Thoracic aorta (tissue), 2 donors: Measurements from ENCODE around the gene EI24. TPM values are rescaled to one million over a fixed set of nuclear protein-coding genes. Genes with fewer than 3 reads are reported as not detected.
"Not testable (repeated sequence)": the region's sequence is repeated elsewhere in the genome, so short reads cannot be mapped to it uniquely, and the experiment has no call there.

Experiments
- ATAC-seq: fragments of 150-250 bp; one replicate; pipeline ENCODE4 v1.8.0; 2017; ENCODE audit warnings: low read depth; ENCODE audit not compliant: insufficient number of reproducible peaks, low FRiP score
- DNase-seq: peaks from one replicate; pipeline ENCODE4 v3.0.0-alpha.2; 2020; ENCODE audit warnings: low spot score
- H3K27ac ChIP-seq, 2 donors: fragments of 200-600 bp; sonication (generic); 1 replicate in 1 of 2; 2 replicates in 1 of 2; pipeline ENCODE4 v1.5.1; 2016; ENCODE audit warnings: mild to moderate bottlenecking in 2 of 2, moderate library complexity in 2 of 2
- H3K27me3 ChIP-seq: fragments of 200-600 bp; sonication (generic); replicated peaks from 2 replicates; pipeline ENCODE4 v1.6.0; 2016; ENCODE audit warnings: mild to moderate bottlenecking; ENCODE audit not compliant: insufficient read depth
- H3K36me3 ChIP-seq: fragments of 200-600 bp; sonication (generic); one replicate; pipeline ENCODE4 v1.5.1; 2016
- H3K4me1 ChIP-seq, 2 donors: fragments of 200-600 bp; sonication (generic); 1 replicate in 1 of 2; 2 replicates in 1 of 2; pipeline versions ENCODE4 v1.5.1 to v1.6.0; 2016; ENCODE audit warnings: low read depth in 2 of 2, mild to moderate bottlenecking in 1 of 2; ENCODE audit not compliant: control insufficient read depth in 1 of 2
- H3K4me3 ChIP-seq: fragments of 200-600 bp; sonication (generic); 2 replicates; pipeline ENCODE4 v1.5.1; 2016; ENCODE audit warnings: mild to moderate bottlenecking
- H3K9me3 ChIP-seq: fragments of 200-600 bp; sonication (generic); 2 replicates; pipeline ENCODE4 v1.5.1; 2016
- total RNA-seq, 2 donors: library from RNA; depleted of rRNA; stranded (reverse); fragments of >200 nt; gene quantifications; one replicate each; pipeline versions ENCODE4 v1.1.0 to v1.2.3, GENCODE V29; 2016
- TF ChIP-seq, protein P1 (sequence below): fragments of 200-600 bp; sonication (generic); IDR thresholded peaks from one replicate; pipeline ENCODE4 v1.5.1; 2019; ENCODE audit warnings: antibody characterized with exemption

EI24 gene
- total RNA-seq, 2 donors from 2014 or later = 68.4 to 70.0 TPM

DNA sequence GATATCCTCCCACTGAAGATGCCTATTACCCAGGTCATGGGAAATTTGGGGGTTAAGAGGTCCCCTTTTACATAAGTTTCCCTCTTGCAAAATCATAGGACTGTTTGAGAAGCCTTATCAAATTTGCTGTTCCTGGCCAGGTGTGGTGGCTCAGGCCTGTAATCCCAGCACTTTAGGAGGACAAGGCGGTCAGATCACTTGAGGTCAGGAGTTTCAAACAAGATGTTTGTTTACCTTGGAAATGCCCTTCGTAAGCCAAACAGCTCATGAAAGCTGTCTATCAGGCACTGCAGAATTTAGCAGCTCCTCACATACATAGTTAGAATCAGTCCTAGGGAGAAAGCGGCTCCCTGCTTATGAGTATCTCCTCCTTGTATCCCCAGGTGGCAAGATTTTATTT lies 4.9 kb upstream of the EI24 start:
- ATAC-seq = no peak

DNA sequence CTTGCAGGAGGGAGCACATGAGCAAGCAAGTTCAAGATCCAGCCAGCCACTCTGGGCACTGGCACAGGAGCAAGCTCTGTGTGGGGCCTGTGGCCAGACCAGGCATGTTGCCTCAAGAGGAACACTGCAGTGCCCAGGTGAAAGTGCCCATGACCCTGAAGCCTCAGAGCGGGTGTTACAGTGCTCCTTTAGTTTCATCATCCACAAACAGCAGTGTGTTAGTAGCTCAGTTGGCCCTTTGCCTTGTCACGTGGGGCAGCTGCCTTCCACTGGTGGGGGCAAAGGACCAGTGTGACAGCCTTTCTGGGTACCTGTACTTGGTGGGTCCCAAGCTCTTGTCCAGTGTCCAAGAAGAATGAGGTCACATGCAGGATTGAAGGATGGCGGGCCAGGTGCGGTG lies 3.0 kb upstream of the EI24 start:
- ATAC-seq (no peak), DNase-seq (no peak)
- TF ChIP-seq, protein P1, sequence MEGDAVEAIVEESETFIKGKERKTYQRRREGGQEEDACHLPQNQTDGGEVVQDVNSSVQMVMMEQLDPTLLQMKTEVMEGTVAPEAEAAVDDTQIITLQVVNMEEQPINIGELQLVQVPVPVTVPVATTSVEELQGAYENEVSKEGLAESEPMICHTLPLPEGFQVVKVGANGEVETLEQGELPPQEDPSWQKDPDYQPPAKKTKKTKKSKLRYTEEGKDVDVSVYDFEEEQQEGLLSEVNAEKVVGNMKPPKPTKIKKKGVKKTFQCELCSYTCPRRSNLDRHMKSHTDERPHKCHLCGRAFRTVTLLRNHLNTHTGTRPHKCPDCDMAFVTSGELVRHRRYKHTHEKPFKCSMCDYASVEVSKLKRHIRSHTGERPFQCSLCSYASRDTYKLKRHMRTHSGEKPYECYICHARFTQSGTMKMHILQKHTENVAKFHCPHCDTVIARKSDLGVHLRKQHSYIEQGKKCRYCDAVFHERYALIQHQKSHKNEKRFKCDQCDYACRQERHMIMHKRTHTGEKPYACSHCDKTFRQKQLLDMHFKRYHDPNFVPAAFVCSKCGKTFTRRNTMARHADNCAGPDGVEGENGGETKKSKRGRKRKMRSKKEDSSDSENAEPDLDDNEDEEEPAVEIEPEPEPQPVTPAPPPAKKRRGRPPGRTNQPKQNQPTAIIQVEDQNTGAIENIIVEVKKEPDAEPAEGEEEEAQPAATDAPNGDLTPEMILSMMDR = no peak
- Histone ChIP-seq H3K4me1 (peaks cover 11 to 14% of the 10 kb centered on the region in 2 donors), H3K9me3 (no peaks in the 10 kb centered on the region), H3K4me3 (no peak overlapping the region), H3K36me3 (no peaks in the 10 kb centered on the region), H3K27me3 (no peaks in the 10 kb centered on the region), H3K27ac (no peak overlapping the region)

More for the DNA sequence above, 4.9 kb upstream of the EI24 start:
- no peaks in the 10 kb centered on the region for H3K4me1 ChIP-seq
- H3K36me3 ChIP-seq = no peaks in the 10 kb centered on the region
- no peak for DNase-seq
- H3K9me3 ChIP-seq = no peaks in the 10 kb centered on the region
- TF ChIP-seq, protein P1 = no peak
- H3K27me3 ChIP-seq = no peaks in the 10 kb centered on the region
- H3K27ac ChIP-seq = no peak overlapping the region
- no peak overlapping the region for H3K4me3 ChIP-seq

DNA sequence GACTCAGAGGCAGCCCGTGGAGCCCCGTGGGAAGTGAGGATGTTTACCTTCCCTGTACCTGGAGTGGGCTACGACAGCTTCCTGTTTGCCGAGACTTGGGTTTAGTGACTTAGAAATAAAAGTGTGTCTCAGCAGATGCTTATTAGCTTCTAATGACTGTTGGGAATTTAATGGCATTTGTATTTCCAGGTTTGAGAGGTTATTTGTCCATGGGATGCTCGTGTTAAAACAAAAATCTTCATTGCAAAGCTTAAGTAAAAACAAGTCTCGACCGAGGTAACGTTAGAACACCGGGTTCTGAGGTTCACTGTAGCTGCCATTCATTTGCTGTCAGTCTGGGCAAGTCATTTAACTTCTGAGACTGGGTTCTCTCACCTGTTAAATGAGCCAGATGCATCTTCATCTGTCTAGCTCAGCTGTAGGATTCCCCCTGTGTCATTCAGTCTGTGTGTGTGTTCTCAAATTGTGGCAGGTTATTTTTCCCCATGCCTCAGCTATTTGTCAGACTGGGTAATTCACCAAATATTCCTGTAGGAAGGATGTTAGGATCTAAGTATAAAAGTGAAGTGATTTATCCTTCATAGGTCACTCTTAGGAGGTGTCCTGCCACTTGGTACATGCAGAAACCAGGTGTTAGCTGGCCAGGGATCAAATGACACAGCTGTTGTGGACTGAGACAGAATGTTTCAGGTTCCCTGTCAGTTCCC lies 791 bp downstream of the EI24 start:
- H3K4me1 ChIP-seq = peaks cover 11 to 15% of the 10 kb centered on the region in 2 donors
- peak overlapping the region; percentile 85 for H3K4me3 ChIP-seq
- DNase-seq (no peak), ATAC-seq (no peak)
- H3K36me3 ChIP-seq = peaks cover 15% of the 10 kb centered on the region
- H3K27ac ChIP-seq = peak overlapping the region; percentile 66 to 70
- TF ChIP-seq, protein P1 = no peak
- H3K27me3 ChIP-seq = no peaks in the 10 kb centered on the region
- no peaks in the 10 kb centered on the region for H3K9me3 ChIP-seq

DNA sequence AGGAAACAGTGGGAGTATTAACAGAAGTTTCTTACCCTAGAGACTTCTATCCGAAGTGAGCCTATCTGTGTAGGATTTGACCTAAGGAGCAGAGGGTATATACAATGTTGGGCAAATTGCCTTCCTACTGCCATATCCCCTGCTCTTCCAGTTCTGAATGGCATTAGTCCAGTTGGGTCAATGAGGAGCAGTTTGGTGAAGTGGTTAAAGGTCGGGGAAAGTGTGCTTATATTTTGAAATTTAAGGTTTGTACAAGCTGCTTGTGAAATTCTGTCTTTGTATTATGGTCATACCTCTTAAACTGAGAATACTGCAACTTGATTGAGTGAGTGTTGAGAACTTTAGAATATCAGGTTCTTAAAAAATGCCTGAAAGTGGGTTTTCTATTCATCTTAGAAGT lies 1.7 kb downstream of the EI24 start:
- Histone ChIP-seq H3K36me3 (peaks cover 24% of the 10 kb centered on the region), H3K4me1 (peaks cover 11 to 15% of the 10 kb centered on the region in 2 donors), H3K27ac (no peak overlapping the region), H3K9me3 (no peaks in the 10 kb centered on the region), H3K27me3 (no peaks in the 10 kb centered on the region), H3K4me3 (no peak overlapping the region)
- DNase-seq (no peak), ATAC-seq (no peak)
- TF ChIP-seq, protein P1 = no peak

DNA sequence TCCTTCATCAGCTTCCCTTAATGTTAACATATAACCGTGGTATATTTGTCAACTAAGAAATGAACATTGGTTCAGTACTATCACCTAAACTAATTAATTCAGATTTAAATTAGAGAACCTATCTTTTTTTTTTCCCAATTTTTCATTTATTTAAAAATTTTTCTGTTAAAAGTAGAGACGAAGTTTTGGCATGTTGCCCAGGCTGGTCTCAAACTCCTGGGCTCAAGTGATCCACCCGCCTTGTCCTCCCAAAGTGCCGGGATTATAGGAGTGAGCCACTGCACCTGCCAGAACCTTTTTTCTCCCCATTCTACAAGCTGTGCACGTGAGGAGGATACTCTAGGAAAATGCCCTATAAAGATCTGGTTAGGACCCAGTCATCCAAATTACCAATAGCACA lies 3.6 kb downstream of the EI24 start:
- no peak for DNase-seq
- TF ChIP-seq, protein P1 = no peak
- ATAC-seq = no peak
- peaks cover 11 to 15% of the 10 kb centered on the region in 2 donors for H3K4me1 ChIP-seq
- H3K4me3 ChIP-seq = no peak overlapping the region
- H3K27me3 ChIP-seq = no peaks in the 10 kb centered on the region
- H3K27ac ChIP-seq = no peak overlapping the region
- H3K9me3 ChIP-seq = no peaks in the 10 kb centered on the region
- H3K36me3 ChIP-seq = peaks cover 42% of the 10 kb centered on the region

DNA sequence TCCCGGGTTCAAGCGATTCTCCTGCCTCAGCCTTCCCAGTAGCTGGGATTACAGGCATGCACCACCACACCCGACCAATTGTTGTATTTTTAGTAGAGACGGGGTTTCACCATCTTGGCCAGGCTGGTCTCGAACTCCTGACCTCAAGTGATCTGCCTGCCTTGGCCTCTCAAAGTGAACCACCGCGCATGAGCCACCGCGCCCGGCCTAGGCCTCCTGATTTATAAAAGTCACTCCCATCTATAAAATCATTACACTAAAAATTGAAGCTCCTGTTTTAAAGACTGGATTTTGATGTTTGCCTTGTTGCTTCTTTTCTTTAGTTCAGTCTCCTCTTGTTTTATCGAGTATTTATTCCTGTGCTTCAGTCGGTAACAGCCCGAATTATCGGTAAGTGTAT lies 7.9 kb downstream of the EI24 start:
- not testable (repeated sequence) for H3K27ac ChIP-seq, DNase-seq, H3K4me3 ChIP-seq, H3K9me3 ChIP-seq, ATAC-seq, H3K27me3 ChIP-seq, H3K4me1 ChIP-seq
- H3K36me3 ChIP-seq = peaks cover 76% of the 10 kb centered on the region
